Fibroblast of lung (primary cell): ENCODE results near the gene ZNF556.
"Not testable (repeated sequence)": the region's sequence is repeated elsewhere in the genome, so short reads cannot be mapped to it uniquely, and the experiment has no call there.

Experiments used
- EZH2 ChIP-seq: IDR thresholded peaks from 2 replicates; pipeline ENCODE4 v1.5.1; 2012; ENCODE audit warnings: low read length, control low read depth, mild to moderate bottlenecking; ENCODE audit errors: missing control alignments
- TF ChIP-seq, protein P1 (sequence below), 2 donors: IDR thresholded peaks in 1 of 2; conservative IDR thresholded peaks in 1 of 2; 1 replicate in 1 of 2; 2 replicates in 1 of 2; pipeline ENCODE4 v1.5.1; 2011 to 2012; ENCODE audit warnings: low read length in 2 of 2, control low read depth in 1 of 2, inconsistent platforms in 1 of 2, low read depth in 1 of 2, mild to moderate bottlenecking in 1 of 2

DNA sequence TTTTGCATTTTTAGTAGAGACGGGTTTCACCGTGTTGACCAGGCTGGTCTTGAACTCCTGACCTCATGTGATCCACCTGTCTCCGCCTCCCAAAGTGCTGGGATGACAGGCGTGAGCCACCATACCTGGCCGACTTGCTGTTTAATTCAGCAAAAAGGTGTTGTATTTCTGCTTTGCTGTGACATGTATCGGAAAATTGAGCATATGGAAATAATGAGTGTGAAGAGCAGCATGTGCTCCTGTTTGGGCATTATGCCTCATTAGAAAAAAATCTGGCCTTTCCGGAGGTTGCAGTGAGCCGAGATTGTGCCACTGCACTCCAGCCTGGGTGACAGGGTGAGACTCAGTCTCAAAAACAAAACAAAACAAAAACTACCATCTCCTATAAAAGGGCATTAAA is 23.4 kb downstream of the ZNF556 start:
- TF ChIP-seq, protein P1, sequence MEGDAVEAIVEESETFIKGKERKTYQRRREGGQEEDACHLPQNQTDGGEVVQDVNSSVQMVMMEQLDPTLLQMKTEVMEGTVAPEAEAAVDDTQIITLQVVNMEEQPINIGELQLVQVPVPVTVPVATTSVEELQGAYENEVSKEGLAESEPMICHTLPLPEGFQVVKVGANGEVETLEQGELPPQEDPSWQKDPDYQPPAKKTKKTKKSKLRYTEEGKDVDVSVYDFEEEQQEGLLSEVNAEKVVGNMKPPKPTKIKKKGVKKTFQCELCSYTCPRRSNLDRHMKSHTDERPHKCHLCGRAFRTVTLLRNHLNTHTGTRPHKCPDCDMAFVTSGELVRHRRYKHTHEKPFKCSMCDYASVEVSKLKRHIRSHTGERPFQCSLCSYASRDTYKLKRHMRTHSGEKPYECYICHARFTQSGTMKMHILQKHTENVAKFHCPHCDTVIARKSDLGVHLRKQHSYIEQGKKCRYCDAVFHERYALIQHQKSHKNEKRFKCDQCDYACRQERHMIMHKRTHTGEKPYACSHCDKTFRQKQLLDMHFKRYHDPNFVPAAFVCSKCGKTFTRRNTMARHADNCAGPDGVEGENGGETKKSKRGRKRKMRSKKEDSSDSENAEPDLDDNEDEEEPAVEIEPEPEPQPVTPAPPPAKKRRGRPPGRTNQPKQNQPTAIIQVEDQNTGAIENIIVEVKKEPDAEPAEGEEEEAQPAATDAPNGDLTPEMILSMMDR (conservative IDR thresholded peaks at IDR 0.05 in 1 of 2, IDR thresholded peaks at IDR 0.05 in 1 of 2; ENCODE audit: low read depth in 1 of 2, low read length in 2 of 2) = not testable (repeated sequence)
- not testable (repeated sequence) for TF ChIP-seq EZH2
